Measurements from ENCODE around the gene NAT16. TPM values are rescaled to one million over a fixed set of nuclear protein-coding genes. Genes with fewer than 3 reads are reported as not detected.

NAT16 gene
- total and polyA plus RNA-seq, 2 of the 13 experiments (the other 11 are each of a cell fraction or from before 2014, with no cell fraction given), result 0.04 TPM; not detected in 1

DNA sequence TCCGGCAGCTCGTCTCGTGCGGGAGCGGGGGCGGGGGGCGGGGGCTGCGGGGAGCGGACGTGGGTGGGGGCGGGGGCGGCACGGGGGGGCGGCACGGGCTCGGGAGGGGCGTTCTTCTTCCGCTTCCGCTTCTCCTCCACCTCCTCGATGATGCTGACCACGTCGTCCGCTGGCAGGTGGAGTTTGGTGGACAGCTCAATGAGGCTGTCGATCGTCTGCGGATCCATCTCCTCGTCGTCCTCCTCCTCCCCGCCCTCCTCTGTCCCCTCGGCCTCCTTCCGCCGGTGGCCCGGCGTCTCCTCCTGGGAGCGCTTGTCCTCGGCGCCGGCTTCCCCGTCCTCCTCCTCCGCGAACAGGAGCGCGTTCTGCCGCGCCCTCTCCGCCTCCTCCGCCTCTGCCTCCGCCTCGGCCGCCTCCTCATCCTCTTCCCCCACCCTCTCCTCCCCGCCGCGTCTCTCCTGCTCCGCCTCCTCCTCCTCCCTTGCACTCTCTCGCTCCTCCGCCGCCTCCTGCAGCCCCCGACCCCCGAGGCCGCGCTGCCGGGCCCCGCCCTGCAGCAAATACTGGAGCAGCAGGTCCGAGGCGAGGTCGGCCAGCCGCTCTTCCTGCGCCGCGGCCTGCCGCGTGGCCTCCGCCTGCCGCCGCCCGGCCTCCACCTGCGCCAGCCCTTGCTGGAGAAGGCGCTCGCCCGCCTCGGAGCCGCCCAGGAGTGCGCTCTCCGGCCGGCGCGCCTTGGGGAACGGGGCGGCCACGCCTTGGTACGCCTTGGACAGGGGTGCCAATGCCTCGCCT is 16.6 kb downstream of the NAT16 start (continued):
- TF ChIP-seq AHDC1 (CRISPR knock-in tag; IDR thresholded peaks at IDR 0.05; ENCODE audit: borderline replicate concordance) (no peak), MAZ (IDR thresholded peaks at IDR 0.05; ENCODE audit: borderline replicate concordance, low read depth, low read length) (no peak), MAZ (CRISPR knock-in tag; IDR thresholded peaks at IDR 0.05; ENCODE audit: low read depth) (no peak), NFE2 (CRISPR knock-in tag; IDR thresholded peaks at IDR 0.05) (no peak), ZNF770 (CRISPR knock-in tag; IDR thresholded peaks at IDR 0.05) (peak; percentile 62), HOXA3 (CRISPR knock-in tag; IDR thresholded peaks at IDR 0.05) (no peak; the same call in 1 of the 2 replicates), ZNF354B (CRISPR knock-in tag; IDR thresholded peaks at IDR 0.05) (no peak), STAT6 (CRISPR knock-in tag; IDR thresholded peaks at IDR 0.05; ENCODE audit: borderline replicate concordance) (no peak), DRAP1 (CRISPR knock-in tag; IDR thresholded peaks at IDR 0.05) (no peak), FOXP1 (IDR thresholded peaks at IDR 0.05) (no peak), FOXP1 (CRISPR knock-in tag; IDR thresholded peaks at IDR 0.05) (no peak), SP140L (CRISPR knock-in tag; IDR thresholded peaks at IDR 0.05; ENCODE audit: borderline replicate concordance) (no peak), TBX3 (IDR thresholded peaks at IDR 0.05; ENCODE audit: borderline replicate concordance) (no peak), TFDP1 (CRISPR knock-in tag; IDR thresholded peaks at IDR 0.05; ENCODE audit: borderline replicate concordance) (no peak), TCF7 (IDR thresholded peaks at IDR 0.05; ENCODE audit: low read depth) (no peak), PRPF4 (IDR thresholded peaks at IDR 0.05; ENCODE audit: low read depth, low read length, poor library complexity, severe bottlenecking) (no peak), ZNF253 (CRISPR knock-in tag; IDR thresholded peaks at IDR 0.05; ENCODE audit: borderline replicate concordance) (0 out of 2 replicates have a peak, but pooled peaks have one; percentile 41), ADNP (CRISPR knock-in tag; IDR thresholded peaks at IDR 0.05) (no peak)
